ENCODE measurements around the gene SLC2A13.
A peak's percentile ranks its signal among the peaks of the same experiment; 100 is the strongest.

Gene SLC2A13

DNA sequence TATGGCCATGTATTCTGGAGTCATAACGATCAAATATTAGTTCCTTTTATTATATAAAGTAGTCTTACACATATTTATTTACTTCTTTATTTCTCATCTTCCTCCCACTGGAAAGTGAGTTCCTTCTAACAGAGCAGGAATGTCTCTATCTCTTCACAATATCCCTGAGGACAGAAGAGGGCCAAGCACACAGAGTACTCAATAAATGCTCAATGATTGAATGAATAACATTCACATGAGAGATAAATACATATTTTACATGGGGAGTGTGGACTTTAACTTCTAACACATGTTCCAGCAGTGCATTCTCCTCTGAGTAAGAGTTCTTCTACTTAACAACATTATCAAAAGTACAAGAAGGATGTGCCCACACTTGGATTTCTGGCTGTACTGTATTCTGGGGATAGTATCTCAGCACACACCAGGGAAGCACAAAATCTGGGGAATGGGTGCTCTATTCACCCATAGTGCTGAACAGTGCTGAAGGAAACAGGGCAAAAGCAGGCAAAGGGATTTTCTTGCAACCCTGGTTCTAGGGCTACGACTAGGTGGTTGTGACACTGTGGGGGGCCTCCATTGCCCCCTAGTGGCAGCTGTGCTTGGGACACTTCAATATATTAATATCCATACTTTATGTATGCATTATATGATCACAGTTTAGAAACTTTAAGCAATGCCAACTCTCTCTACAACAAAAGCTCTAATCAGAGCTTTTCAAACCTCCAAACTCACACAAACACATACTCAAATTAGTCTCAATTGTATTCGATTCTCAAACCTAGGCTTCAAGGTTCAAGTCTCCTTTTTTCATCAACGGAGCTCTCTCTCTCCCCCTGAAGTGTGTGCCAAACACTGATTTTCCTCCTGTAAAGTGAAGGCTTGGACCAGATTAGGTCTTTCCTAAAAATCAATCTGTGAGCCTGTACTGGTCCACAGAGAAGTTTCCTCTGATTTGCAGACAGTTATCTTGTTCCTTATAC is 115.5 kb downstream of the SLC2A13 start:
- DNase-seq (ENCODE audit: low read depth in 2 of 2): peak; percentile 12 to 25

DNA sequence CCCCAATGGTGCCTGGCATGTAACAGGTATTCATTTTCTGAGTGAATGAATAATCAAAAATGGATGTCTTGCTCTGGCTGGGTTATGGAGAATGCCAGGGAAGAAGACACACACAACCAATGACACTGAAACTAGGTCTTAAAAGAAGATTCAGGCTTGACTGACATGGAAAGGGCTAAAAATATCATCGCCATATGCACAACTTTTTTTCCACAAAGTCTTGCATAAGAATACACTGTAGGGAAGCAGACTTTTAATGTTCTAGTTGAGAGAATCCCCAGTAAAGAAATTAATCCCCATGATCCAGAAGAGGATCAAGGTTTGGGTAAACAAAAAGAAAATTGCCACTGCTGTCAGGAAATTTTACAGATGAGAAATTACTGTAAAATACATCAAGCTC is 116.4 kb downstream of the SLC2A13 start:
- no peak for DNase-seq (ENCODE audit: low read depth in 2 of 2)

DNA sequence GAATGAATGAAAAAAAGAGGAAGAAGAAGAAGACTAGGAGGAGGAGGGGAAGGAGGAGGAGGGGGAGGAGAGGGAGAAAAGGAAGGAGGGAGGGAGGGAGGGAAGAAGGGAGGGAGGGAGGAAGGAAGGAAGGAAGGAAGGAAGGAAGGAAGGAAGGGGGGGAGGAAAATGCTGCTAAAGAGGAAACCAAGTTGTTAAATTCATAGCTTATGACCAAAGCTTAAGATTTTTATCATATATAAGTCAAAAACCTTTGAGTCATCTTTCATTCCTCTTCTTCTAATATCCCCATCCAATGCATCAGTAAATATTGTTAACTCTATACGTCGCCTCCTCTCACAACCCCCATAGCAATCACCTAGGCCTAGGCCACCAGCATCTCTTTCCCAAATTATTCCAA is 117.3 kb downstream of the SLC2A13 start:
- no peak for DNase-seq (ENCODE audit: low read depth in 2 of 2)

DNA sequence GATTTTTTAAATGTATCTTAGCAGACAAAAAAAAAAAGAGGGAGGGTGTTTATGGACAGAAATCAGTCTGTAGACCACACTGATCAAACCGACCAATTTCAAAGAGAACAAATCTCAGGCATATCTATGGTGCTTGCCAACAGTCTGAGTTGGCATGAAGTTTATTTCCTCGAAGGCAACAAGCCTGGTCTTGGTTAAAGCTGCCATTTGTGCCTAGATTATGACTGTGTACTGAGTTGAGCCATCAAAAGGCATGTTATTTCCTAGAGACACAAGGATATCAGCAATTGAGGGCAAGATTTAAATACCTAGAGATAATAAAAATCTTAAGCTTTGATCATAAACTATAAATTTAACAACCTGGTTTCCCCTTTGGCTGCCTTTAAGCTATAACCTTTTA is 119.2 kb downstream of the SLC2A13 start:
- no peak for DNase-seq (ENCODE audit: low read depth in 2 of 2)

DNA sequence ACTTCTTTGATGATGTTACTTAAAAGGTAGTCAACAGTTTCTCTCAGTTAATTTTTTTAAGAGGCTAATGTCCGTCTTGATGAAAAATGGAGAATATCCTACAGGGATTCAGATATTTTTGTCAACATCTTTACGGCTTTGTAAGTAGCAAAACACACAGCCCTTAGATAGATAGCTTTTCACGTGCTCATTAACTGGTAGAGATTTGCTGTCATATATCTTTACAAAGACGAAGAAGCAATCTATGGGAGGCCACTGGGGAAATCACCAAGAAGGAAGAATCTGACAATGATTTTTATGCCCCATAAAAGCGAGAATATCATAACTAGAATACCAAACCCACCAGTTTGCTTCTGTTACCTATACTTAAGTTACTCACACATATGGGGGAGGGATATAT is 121.2 kb downstream of the SLC2A13 start:
- DNase-seq (ENCODE audit: low read depth in 2 of 2): no peak

DNA sequence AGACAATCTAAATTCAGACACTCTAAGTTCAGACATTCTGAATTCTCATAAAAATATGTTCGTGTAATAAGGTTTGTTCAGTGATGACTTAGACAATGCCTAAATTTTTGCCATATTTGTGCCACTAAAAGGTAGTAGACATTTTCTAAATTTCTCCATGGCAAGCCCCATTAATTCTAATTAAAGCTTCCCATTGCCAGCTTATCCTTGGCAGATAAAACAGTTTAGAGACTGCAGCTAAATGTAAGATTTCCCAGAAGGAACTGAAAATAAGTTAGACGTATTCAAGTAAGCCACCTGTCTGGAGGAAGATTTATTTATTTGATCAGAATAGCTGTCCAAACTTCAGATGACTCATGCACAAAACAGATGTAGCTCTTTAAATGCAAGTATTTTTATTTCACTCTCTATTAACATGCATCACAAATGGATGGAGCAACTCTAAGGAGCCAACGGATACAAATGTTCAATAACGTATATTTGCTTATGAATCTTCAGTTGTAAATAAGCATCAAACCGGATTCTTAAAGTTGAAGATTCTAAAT is 130.4 kb downstream of the SLC2A13 start:
- DNase-seq (ENCODE audit: low read depth in 2 of 2): no peak

DNA sequence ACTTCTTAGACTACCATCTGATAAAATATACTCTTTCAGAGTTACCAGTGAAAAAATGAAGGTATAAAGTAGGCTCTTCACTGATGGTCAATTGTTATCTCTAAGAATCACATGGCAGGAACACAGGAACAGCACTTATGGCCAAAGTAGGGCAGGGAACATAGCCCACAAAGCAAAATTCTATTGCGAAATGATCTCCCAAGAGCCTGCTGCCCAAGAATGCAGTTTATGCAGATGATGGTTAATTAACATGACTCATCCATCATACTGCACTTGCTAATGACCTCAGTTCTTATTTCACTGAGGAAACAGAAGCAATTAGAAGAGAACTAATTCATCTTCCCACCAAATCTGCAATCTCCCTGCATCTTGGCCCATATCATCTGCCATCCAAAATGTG is 133.8 kb downstream of the SLC2A13 start:
- no peak for DNase-seq (ENCODE audit: low read depth in 2 of 2)

DNA sequence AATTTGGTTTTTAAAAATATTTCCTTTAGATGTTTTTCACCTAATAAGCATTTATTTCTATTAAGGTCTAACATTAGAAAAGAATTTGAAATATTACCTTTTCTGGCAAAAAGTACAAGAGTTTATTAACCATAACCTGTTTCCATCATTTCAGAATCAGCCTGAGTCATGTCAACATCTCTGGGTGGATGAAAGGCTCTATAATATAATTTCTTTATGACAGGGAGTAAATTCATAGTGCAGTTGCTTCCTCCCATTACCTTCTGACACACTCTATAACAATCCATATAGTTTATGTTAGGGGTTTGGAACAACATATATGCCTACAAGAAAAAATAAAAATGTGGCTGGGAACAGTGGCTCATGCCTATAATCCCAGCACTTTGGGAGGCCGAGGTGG is 134.5 kb downstream of the SLC2A13 start:
- no peak for DNase-seq (ENCODE audit: low read depth in 2 of 2)

DNA sequence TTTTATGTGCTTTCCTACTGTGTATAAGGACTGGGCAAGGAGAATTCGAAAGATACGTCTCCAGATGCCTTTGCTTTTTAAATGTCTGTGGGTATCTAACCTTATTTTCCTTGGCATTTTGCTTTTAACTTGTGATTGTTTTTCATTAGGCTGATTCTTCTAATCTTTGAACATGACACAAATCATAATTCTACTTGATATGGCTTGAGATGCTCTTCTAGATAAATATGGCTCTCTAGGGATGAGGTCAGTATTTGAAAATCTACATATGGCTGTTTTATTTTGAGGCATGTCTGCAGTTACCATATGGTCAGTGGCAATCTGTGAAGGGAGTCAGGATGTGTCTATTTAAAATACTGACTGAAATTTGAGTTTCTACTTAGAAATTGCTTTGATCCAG is 139.2 kb downstream of the SLC2A13 start:
- DNase-seq (ENCODE audit: low read depth in 2 of 2): no peak

DNA sequence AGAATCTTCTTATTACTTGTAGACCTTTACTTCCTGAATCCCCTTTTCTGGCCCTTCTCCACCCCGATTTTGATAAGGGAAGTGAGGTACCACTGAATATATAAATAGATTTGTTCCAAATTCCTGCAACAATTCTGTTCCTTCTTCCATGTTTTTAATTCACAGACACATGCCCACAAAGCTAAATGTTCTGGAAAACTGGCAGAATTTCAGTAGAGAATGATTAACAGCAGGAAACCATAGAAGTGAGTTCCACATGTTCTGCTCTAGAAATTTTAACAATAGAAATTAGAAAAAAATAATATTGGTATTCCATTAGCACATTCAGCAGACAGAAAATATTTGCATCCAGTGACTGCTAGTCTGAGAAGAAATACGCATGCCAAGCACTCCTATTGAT is 139.6 kb downstream of the SLC2A13 start:
- DNase-seq (ENCODE audit: low read depth in 2 of 2): no peak

DNA sequence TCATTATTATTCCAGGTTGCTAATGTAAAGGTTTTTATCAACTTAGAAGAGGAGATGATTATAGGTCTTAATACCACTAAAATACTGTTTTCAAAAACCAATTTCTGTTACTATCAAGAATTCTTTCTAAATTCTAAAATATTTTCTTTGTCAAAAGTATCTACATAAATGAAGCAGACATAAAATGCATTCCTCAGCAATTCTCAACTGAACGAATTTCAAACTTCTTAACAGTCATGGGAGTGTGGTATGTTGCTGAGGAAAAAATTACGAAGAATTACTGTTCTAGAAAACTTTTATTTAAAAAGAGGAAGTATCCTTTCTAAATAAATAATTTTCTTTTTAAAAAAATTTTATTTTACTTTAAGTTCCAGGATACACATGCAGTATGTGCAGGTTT is 146.4 kb downstream of the SLC2A13 start:
- DNase-seq (ENCODE audit: low read depth in 2 of 2): no peak

DNA sequence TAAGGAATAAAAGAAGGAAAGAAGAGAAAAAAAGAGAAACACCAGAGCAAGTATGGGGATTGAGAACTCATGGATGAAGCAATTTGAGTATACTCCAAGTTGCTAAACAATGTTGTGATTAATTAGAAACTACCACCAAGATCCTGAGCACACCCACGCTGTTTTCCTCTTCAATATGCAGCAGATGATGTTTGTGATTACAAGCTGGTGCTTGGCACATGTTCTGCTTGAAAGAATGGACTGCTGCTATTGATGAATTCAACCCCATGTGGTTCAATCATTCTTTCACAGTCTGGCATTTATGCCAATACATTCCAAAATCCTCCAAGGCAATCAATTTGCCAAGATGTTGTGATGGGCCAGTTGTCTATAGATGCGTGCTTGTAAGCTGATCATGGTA is 146.8 kb downstream of the SLC2A13 start:
- DNase-seq (ENCODE audit: low read depth in 2 of 2): no peak

DNA sequence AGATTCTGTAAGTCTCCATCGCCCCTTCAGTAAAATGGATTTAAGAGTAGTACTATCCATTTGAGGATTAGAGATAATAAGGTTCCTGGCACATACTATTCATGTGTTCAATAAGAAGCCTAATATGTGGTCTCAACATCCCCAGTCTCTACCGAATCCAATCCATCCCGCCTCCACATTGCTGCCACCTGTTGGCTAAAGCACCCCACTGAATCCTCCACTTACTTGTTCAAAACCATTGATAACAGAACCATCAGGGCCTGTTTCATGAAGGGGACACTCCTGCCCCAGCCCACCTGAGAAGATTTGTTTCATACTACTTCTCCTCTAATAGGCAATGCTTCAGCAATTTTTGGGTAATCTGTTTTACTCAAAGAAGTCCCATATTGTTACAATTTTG is 147.5 kb downstream of the SLC2A13 start:
- no peak for DNase-seq (ENCODE audit: low read depth in 2 of 2)

DNA sequence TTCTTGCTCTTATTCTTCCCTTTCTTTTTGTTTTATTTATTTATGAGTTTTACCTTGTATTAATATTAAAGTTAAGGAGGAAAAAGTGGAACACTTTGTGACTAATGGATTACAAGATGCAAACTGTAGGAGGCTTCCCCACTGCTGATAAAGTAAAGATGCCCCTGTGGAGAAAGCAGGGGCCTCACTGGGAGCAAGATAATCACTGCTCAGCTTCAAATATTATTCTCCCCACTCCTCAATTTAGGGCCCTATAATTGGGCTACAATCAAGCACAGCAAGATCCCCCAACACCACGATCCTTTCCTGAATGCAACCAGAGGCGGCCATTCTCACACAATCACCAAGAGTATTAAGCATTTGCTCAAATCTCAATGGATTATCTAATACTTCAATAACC is 149.2 kb downstream of the SLC2A13 start:
- DNase-seq (ENCODE audit: low read depth in 2 of 2): no peak

DNA sequence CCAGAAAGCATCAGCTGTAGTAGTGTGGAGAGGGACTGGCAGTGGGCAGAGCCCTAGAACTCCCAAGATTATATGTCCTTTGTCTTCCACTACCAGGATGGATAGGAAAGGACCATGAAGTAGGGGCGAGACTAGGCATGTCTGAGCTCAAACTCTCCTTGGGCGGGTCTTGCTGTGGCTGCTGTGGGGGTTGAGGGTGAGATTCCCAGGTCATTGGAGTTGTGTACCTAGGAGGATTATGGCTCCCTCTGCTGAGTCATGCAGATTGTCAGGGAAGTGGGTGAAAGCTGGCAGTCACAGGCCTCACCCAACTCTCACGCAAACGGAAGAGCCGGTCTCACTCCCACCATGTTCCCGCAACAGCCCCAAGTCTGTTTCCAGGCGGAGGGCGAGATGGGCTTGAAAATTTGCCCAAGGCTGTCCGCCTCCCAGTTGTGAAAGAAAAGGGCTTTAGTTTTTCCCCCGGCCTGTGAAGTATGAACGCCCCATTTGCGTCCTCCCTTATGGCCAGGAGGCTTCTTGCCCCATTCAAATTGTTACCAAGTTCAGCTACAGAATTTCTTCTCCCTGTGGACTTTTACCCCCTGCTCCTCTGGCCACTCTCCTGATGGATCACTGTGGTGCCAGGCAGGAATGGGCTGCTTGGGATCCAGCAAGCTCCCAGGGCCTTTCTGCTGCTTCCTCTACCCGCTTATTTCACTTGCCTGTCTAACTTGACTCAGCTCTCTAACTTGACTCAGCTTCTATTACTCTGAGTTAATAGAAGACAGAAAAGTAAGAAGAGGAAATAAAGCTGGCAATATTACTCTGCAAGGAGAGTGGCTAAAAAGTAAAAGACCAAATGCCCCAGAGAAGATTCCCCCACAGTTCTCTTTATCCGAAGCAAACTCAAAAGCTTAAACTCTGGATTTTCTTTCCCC is 159.3 kb downstream of the SLC2A13 start:
- no peak for DNase-seq (ENCODE audit: low read depth in 2 of 2)

DNA sequence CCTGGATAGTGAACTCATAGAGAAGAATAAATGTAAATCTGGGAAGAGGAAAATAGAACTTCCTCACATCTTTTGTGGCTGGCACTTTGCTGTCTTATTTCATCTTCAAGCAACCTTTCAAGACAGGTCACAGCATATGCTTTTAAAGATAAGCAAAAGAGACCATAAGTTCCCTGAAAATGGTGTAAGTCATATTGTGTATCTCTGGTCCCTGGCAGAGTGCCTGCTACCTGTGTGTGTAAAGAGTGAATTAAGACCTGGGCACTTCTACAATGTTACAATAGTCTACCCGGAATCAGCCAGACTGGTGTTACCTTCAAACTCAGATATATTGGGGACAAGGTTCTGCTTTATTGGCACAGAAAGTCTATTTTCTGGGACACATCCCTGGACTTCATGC is 168.8 kb downstream of the SLC2A13 start:
- DNase-seq (ENCODE audit: low read depth in 2 of 2): no peak

DNA sequence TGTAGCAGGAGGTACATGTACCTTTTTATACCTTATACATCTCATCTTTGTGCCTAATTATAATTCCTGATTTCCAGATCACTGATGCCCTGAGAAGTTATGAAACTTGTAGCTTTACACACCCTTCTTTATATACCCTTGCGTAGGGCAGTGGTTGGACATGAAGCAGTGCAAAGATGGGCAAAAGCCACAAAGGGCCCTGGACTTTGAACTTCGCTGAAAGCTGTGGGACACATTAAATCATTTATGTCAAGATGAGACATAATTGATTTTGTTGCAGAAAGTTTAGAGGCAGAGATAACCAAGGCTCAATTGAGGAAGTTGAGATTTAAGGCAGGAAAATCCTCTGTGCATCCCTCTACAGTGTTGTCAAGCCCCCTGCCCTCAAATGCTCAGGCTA is 170.0 kb downstream of the SLC2A13 start:
- DNase-seq (ENCODE audit: low read depth in 2 of 2): no peak

DNA sequence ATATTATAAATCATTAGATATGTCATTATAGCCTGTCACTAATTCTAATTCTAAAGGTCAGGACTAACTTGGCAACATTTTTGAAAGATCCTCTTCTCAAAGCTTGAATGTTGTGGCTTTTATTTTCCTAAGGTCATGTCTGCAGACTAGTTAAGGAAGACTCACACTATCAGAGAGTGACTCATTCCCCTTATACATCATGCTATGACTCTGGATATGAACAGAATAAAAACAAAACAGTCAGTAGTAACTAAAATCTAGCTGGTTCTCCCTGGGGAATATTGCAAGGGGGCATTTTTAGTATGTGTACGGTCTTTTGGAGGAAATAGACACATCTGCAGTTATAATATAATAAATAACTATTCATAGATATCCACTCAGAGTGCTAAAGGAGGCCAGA is 170.6 kb downstream of the SLC2A13 start:
- DNase-seq (ENCODE audit: low read depth in 2 of 2): no peak

DNA sequence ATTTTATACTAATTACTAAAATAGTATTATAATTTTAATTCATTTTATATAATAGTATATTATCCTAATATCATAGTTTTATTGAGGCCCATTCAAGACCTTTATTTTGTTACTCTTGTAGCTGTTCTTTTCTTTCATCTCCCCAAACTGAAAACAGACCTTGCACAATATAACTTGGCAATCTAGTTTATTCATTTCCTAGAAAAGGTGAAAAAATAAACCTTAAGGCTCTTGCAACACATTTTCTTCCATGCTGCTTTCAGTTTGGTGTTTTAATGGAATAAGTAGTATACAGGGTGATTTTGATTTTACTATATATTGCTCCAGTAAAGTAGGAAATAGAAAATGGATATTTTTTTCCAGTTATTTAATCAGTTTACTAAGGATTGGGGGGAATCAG is 174.0 kb downstream of the SLC2A13 start:
- no peak for DNase-seq (ENCODE audit: low read depth in 2 of 2)

DNA sequence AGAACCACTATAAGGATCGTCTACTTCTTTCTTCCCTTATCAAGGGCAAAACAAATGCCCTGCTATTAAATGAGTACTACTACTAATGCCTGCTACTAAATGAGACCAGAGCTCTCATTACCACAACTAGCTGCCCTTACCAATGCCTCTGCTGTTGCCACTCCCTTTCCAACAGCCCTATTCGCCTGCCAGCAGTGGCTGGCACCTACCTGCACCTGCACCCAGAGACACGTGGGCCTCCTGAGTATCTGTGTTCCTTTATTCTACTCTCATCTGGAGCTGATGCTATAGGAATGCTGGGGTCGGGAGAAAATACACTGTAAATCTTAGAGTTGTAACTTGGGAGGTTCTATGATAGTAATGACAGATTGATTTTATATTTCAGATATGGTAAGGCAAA is 174.7 kb downstream of the SLC2A13 start:
- no peak for DNase-seq (ENCODE audit: low read depth in 2 of 2)

DNA sequence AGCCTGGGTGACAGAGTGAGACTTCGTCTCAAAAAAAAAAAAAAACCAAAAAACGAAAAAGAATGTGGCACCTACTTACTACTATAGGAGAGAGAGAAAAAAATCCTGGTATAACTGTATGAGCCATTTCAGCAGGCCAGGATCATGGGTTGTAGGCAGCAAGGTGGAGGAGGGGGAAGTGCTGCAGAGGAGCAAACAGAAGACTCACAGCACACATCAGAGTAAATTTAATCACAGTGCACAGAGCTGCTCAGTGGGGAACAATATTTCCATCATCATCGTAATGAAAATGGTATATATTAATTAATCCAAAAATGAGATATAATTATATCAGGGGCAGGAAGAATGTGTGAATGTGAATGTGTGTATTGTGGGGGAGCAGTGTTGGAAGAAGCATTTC is 175.8 kb downstream of the SLC2A13 start:
- DNase-seq (ENCODE audit: low read depth in 2 of 2): no peak

DNA sequence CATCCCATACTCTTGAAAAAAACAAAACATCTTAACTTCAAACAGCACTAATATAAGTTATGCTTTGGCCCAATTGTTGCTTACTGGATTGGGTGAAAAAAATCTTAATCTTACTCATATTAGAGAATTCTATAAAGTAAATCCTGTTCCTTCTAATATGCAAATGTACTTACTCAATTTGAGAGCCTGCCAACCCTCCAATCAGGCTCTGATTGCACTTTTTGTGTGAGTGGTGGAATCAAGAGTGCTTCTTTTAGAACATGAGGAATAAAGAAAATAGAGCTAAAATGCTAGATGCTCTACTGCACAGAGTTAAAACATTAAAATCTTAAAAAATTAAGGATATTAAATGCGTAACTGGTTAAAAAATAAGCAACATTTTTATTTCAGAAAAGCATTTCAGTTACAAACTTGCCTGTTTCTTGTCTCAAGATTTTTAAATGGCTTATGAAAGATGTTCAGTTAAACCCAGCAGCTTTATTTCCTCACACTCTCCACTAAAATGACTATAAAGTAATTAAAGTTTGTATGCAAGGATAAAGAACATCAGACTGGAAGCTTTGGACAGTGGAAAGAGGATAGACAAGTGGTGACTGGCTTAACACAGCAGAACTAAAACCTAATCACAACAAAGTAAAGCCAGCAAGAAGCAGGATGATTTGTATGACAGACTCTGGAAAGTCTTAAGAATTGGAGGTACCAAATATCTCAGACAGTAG is 177.5 kb downstream of the SLC2A13 start:
- no peak for DNase-seq (ENCODE audit: low read depth in 2 of 2)

All from stimulated activated CD8-positive, alpha-beta memory T cell treated with anti-CD3 and anti-CD28 coated beads, Interleukin-7, amount 100 ng/mL, for 1 hour (primary cell).